Peyer's patch (tissue), 4 donors: ENCODE measurements around the gene PLEKHM2.

Experiments
- POLR2A ChIP-seq, 2 donors: fragments of 450-650 bp; IDR thresholded peaks; one replicate each; pipeline ENCODE4 v1.5.1; 2017; ENCODE audit warnings: antibody characterized with exemption in 2 of 2, mild to moderate bottlenecking in 2 of 2, moderate library complexity in 2 of 2
- TF ChIP-seq, protein P1 (sequence below), 6 experiments: fragments of 450-650 bp in 4 of 6; fragments of 200-600 bp in 2 of 6; sonication (generic) in 1 of 6; IDR thresholded peaks; one replicate each; pipeline ENCODE4 v1.5.1; 2017 to 2019; ENCODE audit warnings: antibody characterized with exemption in 6 of 6, mild to moderate bottlenecking in 3 of 6, moderate library complexity in 1 of 6

DNA sequence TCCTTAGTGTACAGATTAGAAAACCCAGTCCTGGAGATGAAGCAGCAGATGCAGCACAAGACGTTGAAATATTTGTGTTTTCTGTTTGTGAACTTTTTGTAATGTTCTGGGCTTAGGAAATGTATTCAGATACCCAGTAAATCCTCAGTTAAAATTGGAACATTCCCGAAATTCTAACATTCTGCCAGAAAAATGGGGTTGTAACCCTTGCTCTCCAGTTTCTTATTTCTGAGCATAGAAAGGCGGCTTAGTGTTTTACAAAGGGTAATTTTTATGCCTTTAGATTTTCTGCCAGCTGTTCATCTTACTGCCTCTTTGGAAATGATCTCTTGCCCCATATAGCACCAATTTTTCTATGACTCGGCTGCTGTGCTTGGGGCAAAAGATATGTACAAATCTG, 46.3 kb upstream of the PLEKHM2 start:
- TF ChIP-seq, protein P1, sequence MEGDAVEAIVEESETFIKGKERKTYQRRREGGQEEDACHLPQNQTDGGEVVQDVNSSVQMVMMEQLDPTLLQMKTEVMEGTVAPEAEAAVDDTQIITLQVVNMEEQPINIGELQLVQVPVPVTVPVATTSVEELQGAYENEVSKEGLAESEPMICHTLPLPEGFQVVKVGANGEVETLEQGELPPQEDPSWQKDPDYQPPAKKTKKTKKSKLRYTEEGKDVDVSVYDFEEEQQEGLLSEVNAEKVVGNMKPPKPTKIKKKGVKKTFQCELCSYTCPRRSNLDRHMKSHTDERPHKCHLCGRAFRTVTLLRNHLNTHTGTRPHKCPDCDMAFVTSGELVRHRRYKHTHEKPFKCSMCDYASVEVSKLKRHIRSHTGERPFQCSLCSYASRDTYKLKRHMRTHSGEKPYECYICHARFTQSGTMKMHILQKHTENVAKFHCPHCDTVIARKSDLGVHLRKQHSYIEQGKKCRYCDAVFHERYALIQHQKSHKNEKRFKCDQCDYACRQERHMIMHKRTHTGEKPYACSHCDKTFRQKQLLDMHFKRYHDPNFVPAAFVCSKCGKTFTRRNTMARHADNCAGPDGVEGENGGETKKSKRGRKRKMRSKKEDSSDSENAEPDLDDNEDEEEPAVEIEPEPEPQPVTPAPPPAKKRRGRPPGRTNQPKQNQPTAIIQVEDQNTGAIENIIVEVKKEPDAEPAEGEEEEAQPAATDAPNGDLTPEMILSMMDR (IDR thresholded peaks at IDR 0.05), result no peak
- TF ChIP-seq POLR2A (IDR thresholded peaks at IDR 0.05), result no peak
